ENCODE measurements around the gene TMEM258.

Gene TMEM258

GRCh38 chr11:61764606-61765260 is 27.7 kb downstream of the TMEM258 start:
- TF ChIP-seq CTCF (IDR thresholded peaks at IDR 0.05; ENCODE audit: insufficient read depth, low read depth, low read length, missing control alignments), result no peak
- no peak overlapping the region for H3K4me3 ChIP-seq (ENCODE audit: low read depth, low read length)
- DNase-seq (ENCODE audit: low read depth), result no peak

GRCh38 chr11:61763930-61764605 is 28.3 kb downstream of the TMEM258 start:
- no peak for DNase-seq (ENCODE audit: low read depth)
- no peak overlapping the region for H3K4me3 ChIP-seq (ENCODE audit: low read depth, low read length)
- TF ChIP-seq CTCF (IDR thresholded peaks at IDR 0.05; ENCODE audit: insufficient read depth, low read depth, low read length, missing control alignments), result no peak

- no peak overlapping the region for H3K4me3 ChIP-seq (ENCODE audit: low read depth, low read length)
- no peak for TF ChIP-seq CTCF (IDR thresholded peaks at IDR 0.05; ENCODE audit: insufficient read depth, low read depth, low read length, missing control alignments)
- no peak for DNase-seq (ENCODE audit: low read depth)
Observed at GRCh38 chr11:61762798-61763197, 29.6 kb downstream of the TMEM258 start.

GRCh38 chr11:61762223-61762615 is 30.2 kb downstream of the TMEM258 start:
- H3K4me3 ChIP-seq (ENCODE audit: low read depth, low read length), result no peak overlapping the region
- DNase-seq (ENCODE audit: low read depth), result no peak
- no peak for TF ChIP-seq CTCF (IDR thresholded peaks at IDR 0.05; ENCODE audit: insufficient read depth, low read depth, low read length, missing control alignments)

GRCh38 chr11:61761440-61762222 is 30.8 kb downstream of the TMEM258 start:
- no peak overlapping the region for H3K4me3 ChIP-seq (ENCODE audit: low read depth, low read length)
- DNase-seq (ENCODE audit: low read depth), result no peak
- TF ChIP-seq CTCF (IDR thresholded peaks at IDR 0.05; ENCODE audit: insufficient read depth, low read depth, low read length, missing control alignments), result no peak

GRCh38 chr11:61760946-61761345 is 31.5 kb downstream of the TMEM258 start:
- TF ChIP-seq CTCF (IDR thresholded peaks at IDR 0.05; ENCODE audit: insufficient read depth, low read depth, low read length, missing control alignments), result no peak
- no peak for DNase-seq (ENCODE audit: low read depth)
- no peak overlapping the region for H3K4me3 ChIP-seq (ENCODE audit: low read depth, low read length)
